BE2C (cell line): ENCODE measurements around the gene CEP131.

Source experiments
- DNase-seq: peaks from one replicate; pipeline ENCODE4 v3.0.0-alpha.2; 2020
- H3K27me3 ChIP-seq: fragments of 250-450 bp; sonication (Bioruptor Pico); 2 replicates; pipeline ENCODE4 v1.5.1; 2020; ENCODE audit warnings: mild to moderate bottlenecking
- H3K36me3 ChIP-seq: fragments of 250-450 bp; sonication (Bioruptor Pico); 2 replicates; pipeline ENCODE4 v1.5.1; 2020; ENCODE audit warnings: mild to moderate bottlenecking
- H3K4me1 ChIP-seq: fragments of 250-450 bp; sonication (Bioruptor Pico); 2 replicates; pipeline ENCODE4 v1.5.1; 2020
- H3K4me3 ChIP-seq: 2 replicates; pipeline ENCODE4 v1.5.1; 2011; ENCODE audit warnings: low read depth, low read length
- H3K9me3 ChIP-seq: fragments of 250-450 bp; sonication (Bioruptor Pico); 2 replicates; pipeline ENCODE4 v1.5.1; 2020
- TF ChIP-seq, protein P1 (sequence below): IDR thresholded peaks from 2 replicates; pipeline ENCODE4 v1.5.1; 2012; ENCODE audit warnings: mild to moderate bottlenecking, low read depth, low read length

The CEP131 gene

DNA sequence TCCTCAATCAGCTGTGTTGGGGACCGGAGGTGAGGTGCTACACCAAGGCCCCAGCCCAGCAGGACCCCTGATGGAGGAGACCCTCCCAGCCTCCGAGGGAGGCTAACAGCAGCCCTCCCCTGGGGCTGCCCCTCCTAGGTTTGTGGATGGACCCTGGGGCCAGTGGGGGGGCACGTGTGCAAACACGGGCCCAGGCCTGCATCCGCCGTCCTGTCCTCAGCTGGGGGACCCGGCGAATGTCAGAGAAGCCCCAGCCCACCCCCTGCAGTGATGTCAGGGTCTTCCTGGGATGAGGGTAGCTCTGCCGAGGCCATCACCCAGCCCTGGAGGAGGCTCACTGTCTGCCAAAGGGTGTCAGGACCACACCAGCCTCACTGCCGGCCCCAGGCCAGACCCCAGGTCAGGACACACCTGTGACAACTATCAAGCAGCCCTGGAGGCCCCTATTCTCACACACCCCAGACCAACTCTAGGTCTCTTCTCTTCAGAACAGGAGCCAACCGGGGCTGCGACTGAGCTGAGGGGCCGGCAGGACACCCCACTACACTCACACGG is 26.7 kb downstream of the CEP131 start:
- TF ChIP-seq, protein P1, sequence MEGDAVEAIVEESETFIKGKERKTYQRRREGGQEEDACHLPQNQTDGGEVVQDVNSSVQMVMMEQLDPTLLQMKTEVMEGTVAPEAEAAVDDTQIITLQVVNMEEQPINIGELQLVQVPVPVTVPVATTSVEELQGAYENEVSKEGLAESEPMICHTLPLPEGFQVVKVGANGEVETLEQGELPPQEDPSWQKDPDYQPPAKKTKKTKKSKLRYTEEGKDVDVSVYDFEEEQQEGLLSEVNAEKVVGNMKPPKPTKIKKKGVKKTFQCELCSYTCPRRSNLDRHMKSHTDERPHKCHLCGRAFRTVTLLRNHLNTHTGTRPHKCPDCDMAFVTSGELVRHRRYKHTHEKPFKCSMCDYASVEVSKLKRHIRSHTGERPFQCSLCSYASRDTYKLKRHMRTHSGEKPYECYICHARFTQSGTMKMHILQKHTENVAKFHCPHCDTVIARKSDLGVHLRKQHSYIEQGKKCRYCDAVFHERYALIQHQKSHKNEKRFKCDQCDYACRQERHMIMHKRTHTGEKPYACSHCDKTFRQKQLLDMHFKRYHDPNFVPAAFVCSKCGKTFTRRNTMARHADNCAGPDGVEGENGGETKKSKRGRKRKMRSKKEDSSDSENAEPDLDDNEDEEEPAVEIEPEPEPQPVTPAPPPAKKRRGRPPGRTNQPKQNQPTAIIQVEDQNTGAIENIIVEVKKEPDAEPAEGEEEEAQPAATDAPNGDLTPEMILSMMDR: no peak
- no peak for DNase-seq
- Histone ChIP-seq H3K27me3 (no peaks in the 10 kb centered on the region), H3K36me3 (peaks cover 12% of the 10 kb centered on the region), H3K4me1 (peaks cover 20% of the 10 kb centered on the region), H3K4me3 (no peak overlapping the region), H3K9me3 (no peaks in the 10 kb centered on the region)

DNA sequence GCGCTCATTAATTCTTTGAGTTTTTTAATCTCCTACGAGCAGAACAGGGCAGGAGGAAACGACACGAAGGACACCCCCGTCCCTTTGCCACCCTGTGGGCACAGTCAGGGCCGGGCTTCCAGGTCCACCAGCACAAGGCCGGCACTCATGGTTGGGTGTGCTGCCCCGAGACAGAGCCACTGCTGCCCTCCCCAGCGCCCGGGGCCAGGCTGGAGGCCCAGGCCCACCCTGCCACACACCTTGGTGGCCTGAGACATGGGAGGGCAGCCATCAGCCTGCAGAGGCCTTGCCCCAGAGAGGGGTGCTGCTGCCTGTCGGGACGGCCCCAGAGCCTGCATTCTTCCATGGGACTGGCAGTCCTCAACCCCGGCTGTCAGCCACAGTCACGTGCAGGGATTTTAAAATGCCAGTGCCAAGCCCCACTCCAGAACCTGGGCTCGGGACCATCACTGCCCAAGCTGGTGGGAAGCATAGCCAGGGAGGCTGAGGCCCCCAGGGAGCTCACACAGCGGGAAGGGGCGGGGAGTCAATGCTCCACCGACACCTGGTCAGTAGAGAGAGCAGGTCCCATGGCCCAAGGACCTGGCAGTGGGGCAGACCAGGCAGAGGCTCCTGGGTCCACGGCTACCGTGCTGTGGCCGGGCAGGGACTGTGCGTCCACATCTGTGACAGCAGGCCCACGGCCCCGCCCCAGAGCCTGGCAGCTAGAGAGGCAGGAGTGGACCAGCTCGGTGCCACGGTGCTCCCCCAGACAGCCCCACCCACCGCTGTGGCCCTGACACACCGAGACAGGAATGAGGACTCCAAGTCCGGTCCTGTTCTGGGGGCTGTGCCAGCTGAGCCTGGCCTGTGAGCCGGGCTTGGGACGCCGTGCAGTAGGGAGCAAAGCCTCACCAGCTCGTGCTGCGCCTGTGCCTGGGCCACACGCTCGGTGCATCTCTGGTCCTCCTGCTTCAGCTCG is 27.5 kb downstream of the CEP131 start:
- DNase-seq: no peak
- TF ChIP-seq, protein P1: no peak
- Histone ChIP-seq H3K4me3 (no peak overlapping the region), H3K9me3 (no peaks in the 10 kb centered on the region), H3K4me1 (peaks cover 13% of the 10 kb centered on the region), H3K36me3 (peaks cover 16% of the 10 kb centered on the region), H3K27me3 (no peaks in the 10 kb centered on the region)

DNA sequence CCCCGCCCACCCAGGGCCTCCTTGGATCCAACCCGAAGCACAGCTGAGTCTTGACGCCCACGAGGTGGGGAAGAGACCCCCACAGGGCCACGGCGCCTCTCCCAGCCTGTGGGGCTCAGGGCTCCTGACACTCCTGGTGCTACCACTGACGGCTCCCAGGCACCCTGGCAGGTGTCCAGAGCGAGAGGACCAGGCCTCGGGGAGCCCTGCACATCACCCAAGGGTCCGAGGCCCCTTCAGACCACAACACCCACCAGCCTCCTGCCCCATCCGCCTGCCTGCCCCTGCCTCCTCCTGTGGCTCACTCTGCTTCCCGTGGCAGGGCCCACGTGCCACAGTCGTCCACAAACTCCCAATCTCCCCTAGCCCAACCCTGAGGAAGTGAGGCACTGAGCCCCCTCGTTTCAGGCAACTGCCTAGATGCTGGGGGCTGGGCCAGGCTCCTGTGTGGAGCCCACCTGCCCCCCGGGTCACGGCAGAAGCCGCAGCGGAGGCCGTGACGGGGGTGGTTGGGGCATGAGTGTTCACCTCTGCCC is 28.5 kb downstream of the CEP131 start:
- Histone ChIP-seq H3K36me3 (peaks cover 16% of the 10 kb centered on the region), H3K9me3 (no peaks in the 10 kb centered on the region), H3K27me3 (no peaks in the 10 kb centered on the region), H3K4me3 (no peak overlapping the region), H3K4me1 (peaks cover 13% of the 10 kb centered on the region)
- no peak for DNase-seq
- TF ChIP-seq, protein P1: no peak

DNA sequence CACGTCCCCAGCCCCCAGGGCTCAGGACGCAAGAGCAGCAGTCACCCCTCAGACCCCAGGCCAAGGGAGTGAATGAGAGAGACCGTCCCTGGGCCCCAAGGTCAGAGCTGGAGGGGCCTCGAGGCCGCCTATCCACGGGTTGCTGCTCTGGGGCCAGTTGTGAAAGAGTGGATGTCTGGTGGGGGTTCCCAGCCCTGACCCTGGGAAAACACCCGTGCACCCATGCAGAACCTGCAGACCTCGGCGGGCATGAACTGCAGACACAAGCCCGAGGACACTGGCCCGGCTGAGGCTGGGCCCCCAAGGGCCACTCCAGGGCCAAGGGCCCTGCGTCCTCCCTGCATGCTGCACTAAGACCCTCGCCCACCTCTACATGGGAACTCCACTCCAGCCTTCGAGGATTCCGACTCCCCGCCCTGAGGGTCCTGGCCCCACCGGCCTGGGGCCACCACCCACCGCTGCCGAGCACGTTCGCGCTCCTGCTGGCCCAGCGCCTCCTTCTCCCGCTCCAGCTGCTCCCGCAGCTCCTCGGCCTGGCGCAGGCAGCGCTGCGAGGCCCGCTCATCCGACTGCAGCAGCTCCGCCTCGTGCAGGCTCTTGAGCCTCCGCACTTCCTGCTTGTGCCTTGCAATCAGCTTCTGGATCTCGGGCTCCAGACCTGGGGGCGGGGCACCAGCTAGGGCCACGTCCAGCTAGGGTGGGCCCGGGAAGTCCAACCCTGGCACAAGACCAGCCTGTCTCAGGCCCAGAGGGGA is 29.1 kb downstream of the CEP131 start:
- Histone ChIP-seq H3K9me3 (no peaks in the 10 kb centered on the region), H3K36me3 (peaks cover 10% of the 10 kb centered on the region), H3K4me3 (no peak overlapping the region), H3K27me3 (no peaks in the 10 kb centered on the region), H3K4me1 (peaks cover 13% of the 10 kb centered on the region)
- DNase-seq: peak; percentile 70
- TF ChIP-seq, protein P1: no peak

DNA sequence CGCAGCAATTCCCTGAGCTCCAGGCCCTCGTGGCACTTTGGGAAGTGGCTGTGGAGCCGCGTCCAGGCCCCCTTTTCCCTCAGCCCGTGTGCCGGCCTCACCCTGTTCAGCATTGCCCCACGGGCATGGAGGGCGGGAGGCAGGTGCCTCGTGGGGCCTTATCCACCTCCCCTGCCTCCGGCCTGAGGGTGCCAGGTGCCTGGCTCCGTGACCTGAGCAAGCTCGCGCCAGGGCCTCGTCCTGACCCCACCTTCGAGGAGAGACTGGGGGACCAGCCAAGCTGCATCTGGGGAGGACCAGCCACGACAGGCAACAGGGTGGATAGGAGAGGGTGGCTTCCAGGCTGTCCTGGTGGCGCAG is 29.7 kb downstream of the CEP131 start:
- TF ChIP-seq, protein P1: no peak
- Histone ChIP-seq H3K27me3 (no peaks in the 10 kb centered on the region), H3K36me3 (peaks cover 10% of the 10 kb centered on the region), H3K4me1 (peaks cover 13% of the 10 kb centered on the region), H3K4me3 (no peak overlapping the region), H3K9me3 (no peaks in the 10 kb centered on the region)
- peak; percentile 8 for DNase-seq
